GM19328 (cell line): ENCODE measurements around the gene MAP3K5.
"Not testable (repeated sequence)": the region's sequence is repeated elsewhere in the genome, so short reads cannot be mapped to it uniquely, and the experiment has no call there.

Experiments
- ATAC-seq: cut with Tn5 transposase; IDR thresholded peaks from one replicate; pipeline ENCODE4 v1.9.1; 2021; ENCODE audit warnings: mild to moderate bottlenecking, moderate library complexity; ENCODE audit not compliant: unreplicated experiment

MAP3K5 gene

GRCh38 chr6:136791296-136792094, 782 bp downstream of the MAP3K5 start:
- ATAC-seq = peak; percentile 29

GRCh38 chr6:136790411-136791295, 1.6 kb downstream of the MAP3K5 start:
- ATAC-seq = no peak

DNA sequence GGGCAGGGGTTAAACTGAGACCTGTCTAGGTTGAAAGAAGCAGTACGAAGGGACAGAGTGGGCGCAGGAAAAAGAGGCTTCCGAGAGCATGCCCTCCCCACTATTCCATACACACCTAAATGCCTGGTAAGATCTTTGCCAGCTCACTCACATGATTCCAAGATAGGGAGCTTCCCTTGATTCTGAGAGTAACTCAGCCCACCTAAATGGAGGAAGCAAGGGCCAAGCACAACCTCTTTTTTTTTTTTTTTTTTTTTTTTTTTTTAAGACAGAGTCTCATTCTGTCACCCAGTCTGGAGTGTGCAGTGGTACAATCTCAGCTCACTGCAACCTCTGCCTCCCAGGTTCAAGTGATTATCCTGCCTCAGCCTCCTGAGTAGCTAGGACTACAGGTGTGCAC, 2.8 kb downstream of the MAP3K5 start:
- not testable (repeated sequence) for ATAC-seq

DNA sequence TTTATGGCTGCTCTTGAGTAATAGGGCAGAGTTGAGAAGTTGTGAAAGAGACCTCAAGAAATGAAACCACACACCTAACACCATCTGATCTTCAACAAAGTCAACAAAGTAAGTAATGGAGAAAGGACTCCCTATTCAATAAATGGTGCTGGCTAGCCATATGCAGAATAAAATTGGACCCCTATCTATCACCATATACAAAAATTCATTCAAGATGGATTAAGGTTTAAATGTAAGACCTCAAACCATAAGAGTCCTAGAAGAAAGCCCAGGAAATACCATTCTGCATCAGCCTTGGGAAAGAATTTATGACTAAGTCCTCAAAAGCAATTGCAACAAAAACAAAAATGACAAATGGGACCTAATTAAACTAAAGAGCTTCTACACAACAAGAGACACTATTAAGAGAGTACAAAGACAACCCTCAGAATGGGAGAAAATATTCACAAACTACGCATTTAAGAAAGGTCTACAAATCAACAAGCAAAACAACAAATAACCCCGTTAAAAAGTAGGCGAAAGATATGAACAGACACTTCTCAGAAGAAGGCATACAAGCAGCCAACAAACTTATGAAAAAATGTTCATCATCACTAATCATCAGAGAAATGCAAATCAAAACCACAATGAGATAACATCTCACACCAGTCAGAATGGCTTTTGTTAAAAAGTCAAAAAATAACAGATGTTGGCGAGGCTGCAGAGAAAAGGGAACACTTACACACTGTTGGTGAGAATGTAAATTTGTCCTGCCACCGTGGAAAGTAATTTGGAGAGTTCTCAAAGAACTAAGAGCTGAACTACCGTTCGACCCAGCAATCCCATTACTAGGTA, 4.0 kb downstream of the MAP3K5 start:
- no peak for ATAC-seq

GRCh38 chr6:136787726-136788068, 4.6 kb downstream of the MAP3K5 start:
- ATAC-seq = no peak

DNA sequence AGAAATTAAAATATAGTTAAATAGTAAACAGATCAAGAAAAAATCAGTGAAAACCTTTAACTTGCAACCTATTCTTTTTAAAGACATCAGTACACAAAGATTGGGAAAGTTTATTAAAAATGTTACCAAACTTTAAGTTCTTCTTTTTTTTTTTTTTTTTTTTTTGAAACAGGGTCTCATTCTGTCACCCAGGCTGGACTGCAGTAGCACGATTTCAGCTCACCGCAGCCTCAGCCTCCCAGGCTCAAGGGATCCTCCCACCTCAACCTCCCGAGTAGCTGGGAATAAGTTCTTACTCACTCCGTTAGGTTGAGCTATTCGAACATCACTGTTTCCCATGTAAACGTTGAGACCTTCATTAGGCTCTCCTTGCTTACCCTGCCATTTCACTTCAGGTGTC, 5.6 kb downstream of the MAP3K5 start:
- no peak for ATAC-seq

DNA sequence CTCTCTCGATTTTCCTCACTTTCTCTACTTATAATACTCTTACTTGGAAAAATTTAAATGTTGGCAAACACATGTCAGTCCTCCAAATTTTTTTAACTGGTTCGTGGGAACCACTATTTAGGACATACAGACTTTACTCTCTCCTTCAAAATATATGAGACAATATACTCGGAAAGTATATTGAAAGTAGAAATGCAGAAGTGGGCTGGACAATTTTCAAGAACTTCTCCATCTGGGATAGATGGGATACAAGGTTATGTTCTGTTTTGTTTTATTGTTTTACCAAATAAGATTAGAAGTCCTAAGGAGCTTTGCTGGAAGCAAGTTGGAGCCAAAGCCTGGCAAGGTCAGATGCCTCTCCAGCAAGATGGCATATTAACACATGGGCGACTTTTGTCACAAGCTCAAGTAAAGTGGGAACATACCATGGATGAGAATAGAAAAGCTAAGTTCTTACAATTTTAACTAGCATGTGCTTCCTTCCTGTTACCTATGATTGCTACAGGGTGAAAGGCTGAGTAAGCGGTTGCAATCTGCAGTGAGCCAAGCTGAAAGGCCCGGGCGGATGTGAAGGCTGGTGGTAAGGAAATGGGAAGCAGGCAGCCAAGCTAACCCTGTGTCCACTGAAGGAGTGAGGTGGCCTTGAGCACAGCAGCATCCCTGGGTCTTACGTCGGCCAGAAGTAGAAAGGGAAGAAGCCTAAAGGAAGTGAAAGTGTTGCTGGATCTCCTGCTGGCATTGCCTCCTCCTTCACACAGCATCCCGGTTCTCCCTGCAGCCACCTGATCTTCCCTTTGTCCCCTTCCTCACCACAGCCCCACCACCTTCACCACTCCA, 7.1 kb downstream of the MAP3K5 start:
- ATAC-seq = no peak

- no peak for ATAC-seq
These were observed 8.0 kb downstream of the MAP3K5 start for GRCh38 chr6:136784271-136784664.

DNA sequence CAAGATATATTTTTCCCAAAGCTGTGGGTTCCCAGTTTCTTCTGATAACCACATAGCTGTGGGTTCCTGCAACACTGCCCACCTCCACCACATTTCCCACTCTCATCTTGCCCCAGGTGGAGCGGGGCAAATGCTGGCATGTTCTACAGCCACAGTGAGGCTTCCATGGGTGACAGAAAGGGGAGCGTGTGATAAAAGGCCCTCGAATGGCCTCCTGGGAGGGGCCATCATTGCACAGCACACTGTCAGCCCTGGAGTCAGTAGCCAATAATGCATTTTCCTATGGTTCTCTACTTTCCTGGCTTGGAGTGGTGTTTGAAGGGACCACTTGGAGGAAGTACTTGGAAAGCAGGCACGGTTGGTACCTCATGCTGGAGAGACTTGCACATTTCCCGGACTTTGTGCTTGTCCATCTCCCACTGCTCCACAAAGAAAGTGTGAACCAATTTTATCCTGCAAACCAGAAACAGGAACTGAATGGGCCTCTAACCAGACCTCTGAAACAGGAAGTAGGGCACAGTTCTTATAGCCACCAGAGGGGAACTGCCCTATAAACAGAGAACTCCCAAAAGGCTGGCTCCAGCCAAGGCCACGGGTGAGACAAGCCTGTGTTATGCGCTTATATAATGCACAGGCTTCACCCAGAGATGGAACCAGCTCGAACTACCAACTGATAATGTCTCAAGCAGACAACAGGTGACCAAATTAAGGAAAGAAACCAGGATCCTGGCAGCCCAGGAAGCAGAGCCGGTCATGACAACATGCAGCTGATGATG, 8.6 kb downstream of the MAP3K5 start:
- peak; percentile 73 for ATAC-seq

DNA sequence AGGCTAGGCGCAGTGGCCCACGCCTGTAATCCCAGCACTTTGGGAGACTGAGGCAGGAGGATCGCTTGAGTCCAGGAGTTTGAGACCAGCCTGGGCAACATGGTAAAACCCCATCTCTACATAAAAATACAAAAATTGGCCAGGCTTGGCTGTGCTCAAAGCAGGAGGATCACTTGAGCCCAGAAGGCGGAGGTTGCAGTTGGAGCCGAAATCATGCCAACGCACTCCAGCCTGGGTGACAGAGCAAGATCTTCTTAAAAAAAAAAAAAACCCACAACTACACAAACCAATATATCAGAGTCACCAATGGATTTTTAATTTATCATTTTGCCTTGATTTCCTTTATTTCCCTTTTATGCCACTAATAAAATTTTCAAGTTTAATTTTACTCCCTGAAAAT, 9.3 kb downstream of the MAP3K5 start:
- no peak for ATAC-seq

DNA sequence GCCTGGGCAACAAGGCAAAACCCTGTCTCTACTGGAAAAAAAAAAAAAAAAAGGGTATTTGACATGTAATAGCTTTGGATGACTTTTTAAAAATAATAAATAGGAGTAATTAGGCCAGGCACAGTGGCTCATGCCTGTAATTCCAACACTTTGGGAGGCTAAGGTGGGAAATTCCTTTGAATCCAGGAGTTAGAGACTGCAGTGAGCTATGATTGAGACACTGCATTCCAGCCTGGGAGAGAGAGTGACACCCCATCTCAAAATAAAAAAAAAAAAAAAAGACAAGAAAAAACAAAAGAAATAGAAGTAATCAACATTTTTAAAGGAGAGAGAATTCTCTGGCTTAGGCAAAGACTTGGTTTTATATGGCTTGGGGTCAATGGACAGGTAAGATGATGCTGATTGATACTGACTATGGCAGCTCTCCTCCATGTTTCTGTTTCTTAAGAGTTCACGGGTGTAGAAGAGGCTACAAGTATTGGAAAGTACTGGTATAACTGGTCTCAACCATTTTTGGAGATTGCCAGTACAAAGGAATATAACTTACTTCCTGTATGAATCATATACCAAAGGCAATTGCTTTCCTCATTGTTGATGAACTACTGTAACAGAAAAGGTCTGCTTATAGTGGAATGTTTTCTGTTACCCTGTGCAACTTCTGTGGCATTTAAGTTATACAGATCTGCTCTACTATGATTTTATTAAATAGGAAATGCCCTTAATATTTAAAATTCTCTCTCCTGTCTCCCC, 10.1 kb downstream of the MAP3K5 start:
- no peak for ATAC-seq

- ATAC-seq = no peak
These were observed 11.3 kb downstream of the MAP3K5 start for GRCh38 chr6:136780972-136781371.

DNA sequence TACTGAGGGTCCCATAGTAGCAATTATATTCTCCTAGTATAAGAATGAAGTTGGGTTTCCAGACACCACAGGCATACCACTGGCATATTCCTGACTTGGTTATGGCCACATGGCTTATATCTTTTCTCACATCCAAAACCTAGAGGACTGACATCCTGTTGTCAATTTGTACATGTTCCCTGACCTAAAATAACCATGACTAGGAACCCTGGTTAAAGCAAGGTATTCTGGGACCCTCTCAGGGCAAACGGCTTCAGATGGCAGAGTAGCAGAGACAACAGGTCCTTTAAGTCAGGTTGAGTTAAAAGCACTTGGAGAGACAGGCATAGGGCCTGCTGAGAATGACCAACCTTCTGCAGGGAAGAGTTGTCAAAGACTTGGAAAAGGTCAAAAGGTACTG, 12.6 kb downstream of the MAP3K5 start:
- no peak for ATAC-seq

DNA sequence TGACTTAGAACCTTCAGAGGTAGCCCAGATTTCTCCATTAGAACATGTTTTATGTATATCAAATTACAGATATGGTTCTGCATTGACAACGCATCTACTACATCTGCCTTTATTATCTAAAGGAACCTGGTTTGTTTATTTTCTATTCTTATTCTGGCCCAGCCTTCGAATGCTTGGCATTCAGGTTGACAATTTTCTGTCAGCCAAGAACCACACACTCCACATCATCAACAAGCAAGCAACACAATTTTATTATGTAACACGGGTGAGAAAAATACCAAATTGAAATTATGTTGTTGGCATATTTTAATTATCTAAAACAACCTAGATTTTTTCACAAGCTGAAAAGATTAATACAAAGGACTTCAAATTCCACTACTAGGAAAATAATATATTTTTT, 14.6 kb downstream of the MAP3K5 start:
- ATAC-seq = no peak

DNA sequence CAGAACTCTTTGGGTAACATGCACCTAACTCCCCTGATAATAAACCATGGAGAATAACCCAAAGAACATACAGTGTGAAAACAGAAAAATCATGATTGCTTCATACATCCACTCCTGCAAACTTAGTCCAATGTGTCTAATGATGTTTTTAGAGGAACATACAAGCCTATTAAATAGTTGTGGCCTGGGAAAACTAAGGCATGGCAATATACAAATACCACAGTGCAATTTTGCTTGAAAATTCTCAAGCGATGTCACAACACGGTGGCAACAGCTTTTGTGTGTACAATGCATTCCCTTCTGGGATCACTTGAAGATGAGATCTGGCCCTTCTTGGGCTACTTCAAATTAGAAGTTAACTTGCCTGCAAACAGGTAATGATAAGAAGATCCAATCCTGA, 16.7 kb downstream of the MAP3K5 start:
- ATAC-seq = no peak

GRCh38 chr6:136775081-136775480, 17.2 kb downstream of the MAP3K5 start:
- no peak for ATAC-seq

DNA sequence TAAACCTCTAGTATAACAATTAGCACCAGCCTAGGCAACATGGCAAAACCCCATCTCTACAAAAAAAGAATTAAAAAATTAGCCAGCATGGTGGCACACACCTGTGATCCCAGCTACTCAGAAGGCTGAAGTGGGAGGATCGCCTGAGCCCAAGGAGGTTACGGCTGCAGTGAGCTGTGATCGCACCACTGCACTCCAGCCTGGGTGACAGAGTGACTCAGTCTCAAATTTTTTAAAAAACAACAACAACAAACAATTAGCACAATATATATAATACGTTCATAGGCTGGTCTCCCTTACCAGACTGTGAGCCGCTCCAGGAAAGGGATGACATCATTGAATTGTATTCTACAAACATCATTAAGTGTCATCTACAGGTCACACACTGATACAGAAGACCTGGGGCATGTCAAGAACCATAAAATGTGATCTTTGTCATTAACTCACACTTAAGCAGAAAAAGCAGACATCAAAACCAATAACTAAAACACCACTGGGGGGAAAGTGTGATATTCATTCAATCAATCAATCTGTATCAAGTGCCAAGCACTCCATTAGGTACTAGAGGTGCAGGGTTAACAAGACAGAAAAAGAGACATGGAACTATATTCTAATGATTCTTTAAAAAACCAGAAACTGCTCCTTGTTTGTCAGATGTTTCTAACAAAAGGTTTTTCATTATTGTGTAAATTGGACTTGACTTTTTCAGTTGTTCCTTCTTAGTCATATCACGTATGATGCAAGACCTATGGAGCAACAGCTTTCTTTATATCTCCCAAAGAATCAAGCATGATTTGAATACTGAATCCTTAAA, 17.8 kb downstream of the MAP3K5 start:
- no peak for ATAC-seq

DNA sequence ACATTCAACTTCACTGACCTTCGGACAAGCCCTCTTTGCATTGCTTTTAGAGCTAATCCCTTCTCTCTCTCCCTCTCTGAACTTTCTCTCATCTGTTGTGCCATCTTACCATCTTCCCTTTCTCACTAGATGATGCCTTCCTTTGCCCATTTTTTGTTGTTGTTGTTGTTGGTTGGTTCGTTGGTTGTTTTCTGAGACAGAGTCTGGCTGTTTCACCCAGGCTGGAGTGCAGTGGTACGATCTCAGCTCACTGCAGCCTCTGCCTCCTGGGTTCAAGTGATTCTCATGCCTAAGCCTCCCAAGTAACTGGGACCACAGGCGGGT, 18.8 kb downstream of the MAP3K5 start:
- no peak for ATAC-seq
